Glutamatergic neuron (in vitro differentiated cells): ENCODE measurements around the gene BTBD17. TPM values are rescaled to one million over a fixed set of nuclear protein-coding genes. Genes with fewer than 3 reads are reported as not detected.

ENCODE experiments used
- DNase-seq: peaks from one replicate; pipeline ENCODE4 v3.0.0; 2022
- H3K27ac Mint-ChIP-seq: one replicate; pipeline ENCODE4 v1.8.0; 2020; ENCODE audit warnings: mild to moderate bottlenecking, mixed read lengths, inconsistent platforms; ENCODE audit not compliant: unreplicated experiment
- H3K27me3 Mint-ChIP-seq: one replicate; pipeline ENCODE4 v1.8.0; 2020; ENCODE audit warnings: mild to moderate bottlenecking, moderate library complexity, mixed read lengths, inconsistent platforms; ENCODE audit not compliant: unreplicated experiment
- H3K36me3 Mint-ChIP-seq: one replicate; pipeline ENCODE4 v1.8.0; 2020; ENCODE audit warnings: mild to moderate bottlenecking, mixed read lengths, inconsistent platforms; ENCODE audit not compliant: unreplicated experiment
- H3K4me1 Mint-ChIP-seq: one replicate; pipeline ENCODE4 v1.8.0; 2020; ENCODE audit warnings: mild to moderate bottlenecking, low read depth, mixed read lengths, inconsistent platforms; ENCODE audit not compliant: unreplicated experiment
- H3K4me3 Mint-ChIP-seq: one replicate; pipeline ENCODE4 v1.8.0; 2020; ENCODE audit warnings: mild to moderate bottlenecking, mixed read lengths, inconsistent platforms; ENCODE audit not compliant: unreplicated experiment
- H3K9me3 Mint-ChIP-seq: one replicate; pipeline ENCODE4 v1.8.0; 2020; ENCODE audit warnings: mild to moderate bottlenecking, moderate library complexity, mixed read lengths, inconsistent platforms; ENCODE audit not compliant: unreplicated experiment
- CTCF ChIP-seq: fragments of 200-600 bp; sonication (generic); IDR thresholded peaks from one replicate; pipeline ENCODE4 v1.5.0; 2021; ENCODE audit not compliant: partially characterized antibody, unreplicated experiment
- total RNA-seq: library from RNA; stranded (reverse); fragmentation: NEBNext Ultra II Directional; extraction: Animal tissue kit (Norgen Biotek cat#: 25700); gene quantifications from one replicate; pipeline ENCODE4 v1.2.1, GENCODE V29; 2021; ENCODE audit not compliant: unreplicated experiment

BTBD17 gene
- total RNA-seq, 1 donor from 2014 or later = 310 TPM

DNA sequence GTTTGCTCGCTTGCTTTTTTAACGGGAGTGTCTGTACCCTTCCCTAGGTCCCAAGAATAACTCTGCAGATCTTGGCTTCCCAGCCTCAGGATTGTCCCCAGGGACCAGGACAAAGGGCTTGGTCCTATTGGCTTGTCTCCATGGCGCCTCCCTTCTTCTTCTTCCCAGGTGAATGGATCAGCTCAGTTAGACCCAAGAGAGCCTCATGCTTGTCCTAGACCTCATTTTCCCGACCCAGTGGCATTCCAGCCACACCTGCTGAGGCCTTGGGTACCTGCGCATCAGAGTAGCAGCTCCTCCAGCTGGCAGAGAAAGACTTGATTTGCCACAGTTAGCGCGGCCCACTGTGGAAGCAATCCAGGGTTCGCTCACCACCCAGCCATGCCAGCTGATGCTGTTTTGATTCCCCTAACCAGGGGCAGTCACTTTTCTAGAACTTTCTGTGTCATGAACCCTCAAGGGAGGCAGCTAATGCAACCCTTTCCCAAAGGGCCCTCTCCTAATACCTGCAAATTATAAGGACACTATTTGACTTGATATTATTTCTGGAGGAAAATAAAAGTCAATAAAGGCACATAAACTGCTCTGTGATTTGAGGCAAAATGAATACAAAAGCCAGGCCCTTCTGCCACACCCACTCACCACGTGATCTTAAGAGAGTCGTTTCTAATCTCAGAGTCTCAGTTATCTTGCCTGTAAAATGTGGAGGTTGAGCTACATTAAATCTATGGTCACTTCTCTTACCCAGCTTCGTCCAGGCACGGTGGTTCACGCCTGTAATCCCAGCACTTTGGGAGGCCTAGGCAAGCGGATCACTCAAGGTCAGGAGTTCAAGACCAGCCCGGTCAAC lies 19.5 kb upstream of the BTBD17 start:
- no peak for DNase-seq
- Mint-ChIP-seq H3K4me1 (peaks cover 12% of the 10 kb centered on the region), H3K9me3 (peaks cover 4% of the 10 kb centered on the region), H3K27ac (peak overlapping the region; percentile 28), H3K36me3 (no peaks in the 10 kb centered on the region), H3K4me3 (no peak overlapping the region), H3K27me3 (peaks cover under 1% of the 10 kb centered on the region)
- no peak for TF ChIP-seq CTCF

DNA sequence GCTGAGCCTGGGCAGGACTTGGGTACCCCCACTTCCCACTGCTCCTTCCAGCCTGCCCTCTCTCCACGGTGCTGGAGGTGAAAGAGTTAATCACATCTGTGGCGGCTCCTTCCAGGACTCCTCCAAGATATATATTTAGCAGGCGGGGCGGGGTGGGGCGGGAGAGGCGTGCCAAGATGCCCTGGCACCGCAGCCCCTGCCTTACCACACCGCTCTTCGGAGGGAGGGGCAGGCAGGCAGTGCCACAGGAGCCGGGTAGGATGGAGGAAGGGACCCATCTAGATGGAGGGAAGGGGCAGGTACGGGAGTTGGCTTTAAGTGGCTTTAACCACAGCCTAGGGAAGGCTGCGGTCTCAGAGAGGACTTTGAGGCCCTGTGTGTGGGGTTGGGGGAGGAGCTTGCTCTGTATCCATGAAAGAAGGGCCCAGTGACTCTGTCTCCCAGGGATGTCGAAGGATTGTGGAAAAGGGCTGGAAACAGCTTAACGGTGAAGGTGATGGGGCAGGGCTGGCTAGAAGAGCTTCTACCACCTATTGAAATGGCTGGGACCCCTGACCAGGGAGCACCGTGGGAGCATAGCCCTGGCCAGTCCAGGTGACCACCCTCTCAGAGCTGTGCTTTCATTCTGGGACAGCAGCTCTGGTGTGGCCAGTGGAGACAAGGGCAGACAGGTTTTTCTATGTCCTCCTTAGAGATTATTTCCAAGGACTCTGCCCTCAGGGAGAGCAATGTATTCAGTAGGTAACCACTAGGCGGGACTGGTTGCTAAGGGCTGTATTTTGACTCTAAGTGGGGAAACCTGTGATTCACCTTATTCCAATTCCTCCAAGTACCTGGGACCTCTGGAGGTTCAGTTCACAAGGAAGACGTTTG lies 18.7 kb upstream of the BTBD17 start:
- Mint-ChIP-seq H3K27me3 (no peaks in the 10 kb centered on the region), H3K4me1 (peaks cover 15% of the 10 kb centered on the region), H3K36me3 (no peaks in the 10 kb centered on the region), H3K9me3 (peaks cover 2% of the 10 kb centered on the region), H3K27ac (peak overlapping the region; percentile 28), H3K4me3 (no peak overlapping the region)
- TF ChIP-seq CTCF = no peak
- no peak for DNase-seq

- Mint-ChIP-seq H3K27ac (no peak overlapping the region), H3K36me3 (no peaks in the 10 kb centered on the region), H3K27me3 (peaks cover 2% of the 10 kb centered on the region), H3K4me1 (peaks cover 19% of the 10 kb centered on the region), H3K9me3 (peaks cover 4% of the 10 kb centered on the region), H3K4me3 (no peak overlapping the region)
- TF ChIP-seq CTCF = peak; percentile 98
- DNase-seq = peak; percentile 99
These were observed 17.9 kb upstream of the BTBD17 start for GRCh38 chr17:74379495-74380085.

GRCh38 chr17:74374858-74375257 lies 13.2 kb upstream of the BTBD17 start:
- Mint-ChIP-seq H3K4me3 (peak overlapping the region; percentile 67), H3K27me3 (peaks cover 21% of the 10 kb centered on the region)
- DNase-seq = no peak

More at GRCh38 chr17:74374858-74375257, 13.2 kb upstream of the BTBD17 start:
- H3K36me3 Mint-ChIP-seq = no peaks in the 10 kb centered on the region
- TF ChIP-seq CTCF = no peak
- peak overlapping the region; percentile 100 for H3K27ac Mint-ChIP-seq
- H3K4me1 Mint-ChIP-seq = peaks cover 28% of the 10 kb centered on the region
- H3K9me3 Mint-ChIP-seq = peaks cover 15% of the 10 kb centered on the region
